HUES6 (cell line): Measurements from ENCODE around the gene GPSM3.
"Not testable (repeated sequence)": the region's sequence is repeated elsewhere in the genome, so short reads cannot be mapped to it uniquely, and the experiment has no call there.

ENCODE experiments used
- H3K27ac ChIP-seq: 2 replicates; pipeline ENCODE4 v1.7.0; 2013; ENCODE audit warnings: low read depth, mild to moderate bottlenecking, low read length, inconsistent platforms
- H3K27me3 ChIP-seq: 2 replicates; pipeline ENCODE4 v1.6.1; 2013; ENCODE audit warnings: low read length; ENCODE audit not compliant: control insufficient read depth, insufficient read depth
- H3K36me3 ChIP-seq: 2 replicates; pipeline ENCODE4 v1.6.1; 2013; ENCODE audit warnings: low read length; ENCODE audit not compliant: control insufficient read depth, insufficient read depth
- H3K4me1 ChIP-seq: 2 replicates; pipeline ENCODE4 v1.6.1; 2013; ENCODE audit warnings: low read length; ENCODE audit not compliant: control insufficient read depth, insufficient read depth
- H3K4me3 ChIP-seq: 2 replicates; pipeline ENCODE4 v1.5.1; 2013; ENCODE audit warnings: low read depth, low read length
- H3K9ac ChIP-seq: one replicate; pipeline ENCODE4 v1.6.1; 2013; ENCODE audit warnings: mild to moderate bottlenecking, low read length
- H3K9me3 ChIP-seq: 2 replicates; pipeline ENCODE4 v1.6.1; 2013; ENCODE audit warnings: low read depth, low read length; ENCODE audit not compliant: control insufficient read depth, insufficient read depth

The GPSM3 gene

GRCh38 chr6:32216998-32217397, 24.6 kb upstream of the GPSM3 start:
- Histone ChIP-seq H3K36me3 (no peaks in the 10 kb centered on the region), H3K27ac (no peak overlapping the region), H3K27me3 (peaks cover 16% of the 10 kb centered on the region; the same call in 1 of the 2 replicates), H3K4me3 (no peak overlapping the region), H3K9me3 (no peaks in the 10 kb centered on the region), H3K9ac (no peak overlapping the region), H3K4me1 (no peaks in the 10 kb centered on the region)

GRCh38 chr6:32216285-32216684, 23.8 kb upstream of the GPSM3 start:
- H3K27ac ChIP-seq, result no peak overlapping the region
- no peaks in the 10 kb centered on the region for H3K4me1 ChIP-seq
- H3K9me3 ChIP-seq, result no peaks in the 10 kb centered on the region
- no peaks in the 10 kb centered on the region for H3K36me3 ChIP-seq
- no peak overlapping the region for H3K9ac ChIP-seq
- H3K27me3 ChIP-seq, result peaks cover 14% of the 10 kb centered on the region; the same call in 1 of the 2 replicates
- H3K4me3 ChIP-seq, result no peak overlapping the region

GRCh38 chr6:32215617-32216016, 23.2 kb upstream of the GPSM3 start:
- Histone ChIP-seq H3K9ac (no peak overlapping the region), H3K9me3 (no peaks in the 10 kb centered on the region), H3K27me3 (peaks cover 8% of the 10 kb centered on the region; the same call in 1 of the 2 replicates), H3K4me1 (no peaks in the 10 kb centered on the region), H3K36me3 (no peaks in the 10 kb centered on the region), H3K4me3 (no peak overlapping the region), H3K27ac (no peak overlapping the region)

GRCh38 chr6:32214126-32214525, 21.7 kb upstream of the GPSM3 start:
- no peaks in the 10 kb centered on the region for H3K9me3 ChIP-seq
- no peak overlapping the region for H3K27ac ChIP-seq
- H3K36me3 ChIP-seq, result no peaks in the 10 kb centered on the region
- H3K4me3 ChIP-seq, result no peak overlapping the region
- H3K4me1 ChIP-seq, result no peaks in the 10 kb centered on the region
- H3K9ac ChIP-seq, result no peak overlapping the region
- H3K27me3 ChIP-seq, result peaks cover 5% of the 10 kb centered on the region; the same call in 1 of the 2 replicates

- Histone ChIP-seq H3K36me3 (no peaks in the 10 kb centered on the region), H3K9ac (no peak overlapping the region), H3K4me3 (no peak overlapping the region), H3K9me3 (no peaks in the 10 kb centered on the region), H3K4me1 (no peaks in the 10 kb centered on the region), H3K27ac (no peak overlapping the region), H3K27me3 (peaks cover 2% of the 10 kb centered on the region; the same call in 1 of the 2 replicates)
These were observed 21.2 kb upstream of the GPSM3 start for GRCh38 chr6:32213649-32214048.

- Histone ChIP-seq H3K27me3 (no peaks in the 10 kb centered on the region; the same call in 1 of the 2 replicates), H3K4me1 (no peaks in the 10 kb centered on the region), H3K36me3 (no peaks in the 10 kb centered on the region), H3K9me3 (no peaks in the 10 kb centered on the region), H3K4me3 (no peak overlapping the region), H3K27ac (no peak overlapping the region), H3K9ac (no peak overlapping the region)
These were observed 19.8 kb upstream of the GPSM3 start for GRCh38 chr6:32212076-32212760.

GRCh38 chr6:32211432-32211831, 19.0 kb upstream of the GPSM3 start:
- not testable (repeated sequence) for H3K27me3 ChIP-seq, H3K4me3 ChIP-seq, H3K27ac ChIP-seq, H3K4me1 ChIP-seq, H3K36me3 ChIP-seq, H3K9me3 ChIP-seq, H3K9ac ChIP-seq

- Histone ChIP-seq H3K27me3 (no peaks in the 10 kb centered on the region; the same call in 1 of the 2 replicates), H3K4me1 (no peaks in the 10 kb centered on the region), H3K9me3 (no peaks in the 10 kb centered on the region), H3K27ac (no peak overlapping the region), H3K36me3 (no peaks in the 10 kb centered on the region), H3K4me3 (no peak overlapping the region), H3K9ac (no peak overlapping the region)
These were observed 17.8 kb upstream of the GPSM3 start for GRCh38 chr6:32210191-32210601.

GRCh38 chr6:32208996-32209395, 16.6 kb upstream of the GPSM3 start:
- Histone ChIP-seq H3K27ac (no peak overlapping the region), H3K9me3 (no peaks in the 10 kb centered on the region), H3K9ac (no peak overlapping the region), H3K27me3 (no peaks in the 10 kb centered on the region; the same call in 1 of the 2 replicates), H3K36me3 (no peaks in the 10 kb centered on the region), H3K4me1 (no peaks in the 10 kb centered on the region), H3K4me3 (no peak overlapping the region)

GRCh38 chr6:32204268-32204715, 11.8 kb upstream of the GPSM3 start:
- Histone ChIP-seq H3K36me3 (no peaks in the 10 kb centered on the region), H3K4me3 (no peak overlapping the region), H3K9me3 (no peaks in the 10 kb centered on the region), H3K27ac (no peak overlapping the region), H3K4me1 (no peaks in the 10 kb centered on the region), H3K9ac (no peak overlapping the region), H3K27me3 (no peaks in the 10 kb centered on the region; the same call in 1 of the 2 replicates)

- no peaks in the 10 kb centered on the region for H3K4me1 ChIP-seq
- H3K9ac ChIP-seq, result no peak overlapping the region
- H3K36me3 ChIP-seq, result no peaks in the 10 kb centered on the region
- no peak overlapping the region for H3K4me3 ChIP-seq
- H3K27me3 ChIP-seq, result no peaks in the 10 kb centered on the region; the same call in 1 of the 2 replicates
- no peak overlapping the region for H3K27ac ChIP-seq
- H3K9me3 ChIP-seq, result no peaks in the 10 kb centered on the region
These were observed 11.2 kb upstream of the GPSM3 start for GRCh38 chr6:32203426-32204267.
